Dendritic cell treated with granulocyte-macrophage colony-stimulating factor and Interleukin-4, amounts not matched to agents 40 ng/mL and 50 ng/mL, for 4 days (primary cell): ENCODE data around the gene SGF29.
A peak's percentile ranks its signal among the peaks of the same experiment; 100 is the strongest.
"Not testable (repeated sequence)": the region's sequence is repeated elsewhere in the genome, so short reads cannot be mapped to it uniquely, and the experiment has no call there.

Source experiments
- H3K27ac Mint-ChIP-seq: one replicate; pipeline ENCODE4 v1.8.0; 2022; ENCODE audit warnings: mild to moderate bottlenecking, mixed read lengths
- H3K27me3 Mint-ChIP-seq: one replicate; pipeline ENCODE4 v1.8.0; 2022; ENCODE audit warnings: mild to moderate bottlenecking, mixed read lengths
- H3K36me3 Mint-ChIP-seq: one replicate; pipeline ENCODE4 v1.8.0; 2022; ENCODE audit warnings: low read depth, mixed read lengths
- H3K4me1 Mint-ChIP-seq: one replicate; pipeline ENCODE4 v1.8.0; 2022; ENCODE audit warnings: low read depth, mixed read lengths
- H3K4me3 Mint-ChIP-seq: one replicate; pipeline ENCODE4 v1.8.0; 2022; ENCODE audit warnings: mild to moderate bottlenecking, moderate library complexity, mixed read lengths
- H3K9me3 Mint-ChIP-seq: one replicate; pipeline ENCODE4 v1.8.0; 2022; ENCODE audit warnings: mixed read lengths
- intact Hi-C: fragments of 100-400 bp; cut with micrococcal nuclease; formaldehyde crosslinking; loops from one replicate; pipeline ENCODE4 v1.15.0; 2022

Gene SGF29

GRCh38 chr16:28527100-28527785 is 26.5 kb upstream of the SGF29 start:
- H3K27ac Mint-ChIP-seq, H3K4me3 Mint-ChIP-seq, intact Hi-C loops, H3K36me3 Mint-ChIP-seq, H3K27me3 Mint-ChIP-seq, H3K9me3 Mint-ChIP-seq: not testable (repeated sequence)
- H3K4me1 Mint-ChIP-seq, result peaks cover 19% of the 10 kb centered on the region

GRCh38 chr16:28527985-28528384 is 25.7 kb upstream of the SGF29 start:
- Mint-ChIP-seq H3K27me3 (no peaks in the 10 kb centered on the region), H3K4me1 (peaks cover 26% of the 10 kb centered on the region), H3K9me3 (no peaks in the 10 kb centered on the region), H3K4me3 (no peak overlapping the region), H3K36me3 (no peaks in the 10 kb centered on the region), H3K27ac (no peak overlapping the region)
- intact Hi-C loops, result no loop called here

GRCh38 chr16:28528463-28528867 is 25.3 kb upstream of the SGF29 start:
- peaks cover 31% of the 10 kb centered on the region for H3K4me1 Mint-ChIP-seq
- H3K4me3 Mint-ChIP-seq, result no peak overlapping the region
- no peaks in the 10 kb centered on the region for H3K27me3 Mint-ChIP-seq
- H3K9me3 Mint-ChIP-seq, result no peaks in the 10 kb centered on the region
- H3K27ac Mint-ChIP-seq, result no peak overlapping the region
- intact Hi-C loops, result no loop called here
- no peaks in the 10 kb centered on the region for H3K36me3 Mint-ChIP-seq

GRCh38 chr16:28529124-28529523 is 24.6 kb upstream of the SGF29 start:
- H3K27me3 Mint-ChIP-seq, result no peaks in the 10 kb centered on the region
- intact Hi-C loops, result no loop called here

GRCh38 chr16:28531777-28532744 is 21.7 kb upstream of the SGF29 start:
- no peaks in the 10 kb centered on the region for H3K9me3 Mint-ChIP-seq
- H3K27me3 Mint-ChIP-seq, result no peaks in the 10 kb centered on the region
- peak overlapping the region; percentile 85 for H3K27ac Mint-ChIP-seq
- H3K36me3 Mint-ChIP-seq, result no peaks in the 10 kb centered on the region
- H3K4me3 Mint-ChIP-seq, result no peak overlapping the region
- intact Hi-C loops, result no loop called here
- peaks cover 43% of the 10 kb centered on the region for H3K4me1 Mint-ChIP-seq

More at GRCh38 chr16:28529124-28529523, 24.6 kb upstream of the SGF29 start:
- H3K4me3 Mint-ChIP-seq, result no peak overlapping the region
- H3K4me1 Mint-ChIP-seq, result peaks cover 32% of the 10 kb centered on the region
- H3K36me3 Mint-ChIP-seq, result no peaks in the 10 kb centered on the region
- H3K27ac Mint-ChIP-seq, result peak overlapping the region; percentile 13
- no peaks in the 10 kb centered on the region for H3K9me3 Mint-ChIP-seq

GRCh38 chr16:28532940-28533647 is 20.6 kb upstream of the SGF29 start:
- H3K36me3 Mint-ChIP-seq, result no peaks in the 10 kb centered on the region
- intact Hi-C loops, result no loop called here
- H3K9me3 Mint-ChIP-seq, result no peaks in the 10 kb centered on the region
- peaks cover 46% of the 10 kb centered on the region for H3K4me1 Mint-ChIP-seq
- peak overlapping the region; percentile 85 for H3K27ac Mint-ChIP-seq
- H3K4me3 Mint-ChIP-seq, result no peak overlapping the region
- H3K27me3 Mint-ChIP-seq, result no peaks in the 10 kb centered on the region

- H3K27ac Mint-ChIP-seq, result peak overlapping the region; percentile 85
- H3K4me3 Mint-ChIP-seq, result no peak overlapping the region
- H3K4me1 Mint-ChIP-seq, result peaks cover 61% of the 10 kb centered on the region
- intact Hi-C loops, result no loop called here
- H3K9me3 Mint-ChIP-seq, result no peaks in the 10 kb centered on the region
- no peaks in the 10 kb centered on the region for H3K27me3 Mint-ChIP-seq
- no peaks in the 10 kb centered on the region for H3K36me3 Mint-ChIP-seq
Measured at GRCh38 chr16:28534542-28535373, 19.0 kb upstream of the SGF29 start.

GRCh38 chr16:28537076-28537475 is 16.6 kb upstream of the SGF29 start:
- peaks cover 61% of the 10 kb centered on the region for H3K4me1 Mint-ChIP-seq
- no peaks in the 10 kb centered on the region for H3K36me3 Mint-ChIP-seq
- H3K9me3 Mint-ChIP-seq, result no peaks in the 10 kb centered on the region
- H3K4me3 Mint-ChIP-seq, result no peak overlapping the region
- intact Hi-C loops, result no loop called here
- no peaks in the 10 kb centered on the region for H3K27me3 Mint-ChIP-seq
- no peak overlapping the region for H3K27ac Mint-ChIP-seq

GRCh38 chr16:28537964-28538732 is 15.6 kb upstream of the SGF29 start:
- Mint-ChIP-seq H3K27me3 (no peaks in the 10 kb centered on the region), H3K36me3 (no peaks in the 10 kb centered on the region), H3K9me3 (no peaks in the 10 kb centered on the region), H3K4me1 (peaks cover 59% of the 10 kb centered on the region), H3K27ac (peak overlapping the region; percentile 48), H3K4me3 (peak overlapping the region; percentile 41)
- intact Hi-C loops, result no loop called here

- H3K36me3 Mint-ChIP-seq, result no peaks in the 10 kb centered on the region
- no peaks in the 10 kb centered on the region for H3K9me3 Mint-ChIP-seq
- H3K4me1 Mint-ChIP-seq, result peaks cover 56% of the 10 kb centered on the region
- peak within 1 kb of the TSS; percentile 48 for H3K27ac Mint-ChIP-seq
- no peaks in the 10 kb centered on the region for H3K27me3 Mint-ChIP-seq
- intact Hi-C loops, result no loop called here
- peak within 1 kb of the TSS; percentile 41 for H3K4me3 Mint-ChIP-seq
Measured at GRCh38 chr16:28538733-28539596, 14.8 kb upstream of the SGF29 start, which contains the start of gene NUPR1. NUPR1 (minus strand) TSS chr16:28538974; CDS start chr16:28538907, 67 bp downstream.

- Mint-ChIP-seq H3K4me3 (no peak overlapping the region), H3K27me3 (no peaks in the 10 kb centered on the region), H3K4me1 (peaks cover 42% of the 10 kb centered on the region), H3K9me3 (no peaks in the 10 kb centered on the region), H3K27ac (peak overlapping the region; percentile 51), H3K36me3 (no peaks in the 10 kb centered on the region)
- intact Hi-C loops, result no loop called here
Measured at GRCh38 chr16:28540346-28540745, 13.4 kb upstream of the SGF29 start.

- Mint-ChIP-seq H3K27me3 (peaks cover under 1% of the 10 kb centered on the region), H3K4me1 (peaks cover 37% of the 10 kb centered on the region), H3K27ac (peak overlapping the region; percentile 90), H3K9me3 (no peaks in the 10 kb centered on the region), H3K36me3 (no peaks in the 10 kb centered on the region), H3K4me3 (peak overlapping the region; percentile 58)
- intact Hi-C loops, result no loop called here
Measured at GRCh38 chr16:28542646-28543045, 11.1 kb upstream of the SGF29 start.
